ENCODE measurements around the gene MIPOL1.
"Not testable (repeated sequence)": the region's sequence is repeated elsewhere in the genome, so short reads cannot be mapped to it uniquely, and the experiment has no call there.

MIPOL1 gene, protein sequence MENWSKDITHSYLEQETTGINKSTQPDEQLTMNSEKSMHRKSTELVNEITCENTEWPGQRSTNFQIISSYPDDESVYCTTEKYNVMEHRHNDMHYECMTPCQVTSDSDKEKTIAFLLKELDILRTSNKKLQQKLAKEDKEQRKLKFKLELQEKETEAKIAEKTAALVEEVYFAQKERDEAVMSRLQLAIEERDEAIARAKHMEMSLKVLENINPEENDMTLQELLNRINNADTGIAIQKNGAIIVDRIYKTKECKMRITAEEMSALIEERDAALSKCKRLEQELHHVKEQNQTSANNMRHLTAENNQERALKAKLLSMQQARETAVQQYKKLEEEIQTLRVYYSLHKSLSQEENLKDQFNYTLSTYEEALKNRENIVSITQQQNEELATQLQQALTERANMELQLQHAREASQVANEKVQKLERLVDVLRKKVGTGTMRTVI

DNA sequence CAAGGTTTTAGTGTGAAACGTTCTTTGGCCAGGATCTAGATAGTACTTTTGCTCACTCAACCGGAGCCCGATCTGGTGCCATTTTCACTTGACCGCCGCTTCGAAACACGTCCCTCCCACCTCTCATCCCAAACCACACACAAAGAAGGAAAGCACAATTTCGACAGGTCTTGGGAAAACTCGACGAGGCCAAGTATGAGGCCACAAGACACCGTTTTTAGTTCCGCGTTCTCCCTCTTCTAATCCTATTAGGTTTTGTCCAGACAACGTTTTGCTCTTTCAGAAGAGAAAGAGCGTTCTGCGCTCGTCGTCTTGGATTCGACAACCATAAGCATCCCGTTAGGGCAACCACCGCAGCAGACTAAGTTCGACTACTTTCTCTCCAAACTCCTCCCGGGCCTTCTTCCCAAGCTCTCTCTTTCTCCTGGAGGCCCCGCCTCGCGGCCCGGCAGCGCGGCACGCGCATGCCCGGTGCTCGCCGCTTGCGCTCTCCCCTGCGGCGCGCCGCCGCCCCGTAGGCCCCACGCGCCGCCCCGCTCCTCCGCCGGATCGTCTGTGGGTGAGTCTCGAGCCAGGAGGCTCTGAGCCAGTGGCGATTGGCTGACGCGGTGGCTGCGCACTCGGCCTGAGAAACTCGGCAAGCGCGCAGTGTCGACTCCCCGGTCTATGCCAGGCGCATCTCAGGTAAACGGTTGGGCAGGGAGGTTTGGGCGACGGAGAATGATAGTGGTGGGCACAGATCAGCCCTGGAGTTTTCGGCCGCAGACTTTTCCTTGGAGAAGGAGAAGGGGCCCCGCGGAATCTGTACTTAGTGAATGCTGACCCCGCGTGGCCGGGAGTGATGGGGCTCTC lies at the start of gene MIPOL1:
TSS of gene MIPOL1 (plus strand) at position 517 of the 852 bp plus-strand sequence. CDS start 49,952 bp downstream, outside the sequence.
- peak; percentile 70 for DNase-seq

DNA sequence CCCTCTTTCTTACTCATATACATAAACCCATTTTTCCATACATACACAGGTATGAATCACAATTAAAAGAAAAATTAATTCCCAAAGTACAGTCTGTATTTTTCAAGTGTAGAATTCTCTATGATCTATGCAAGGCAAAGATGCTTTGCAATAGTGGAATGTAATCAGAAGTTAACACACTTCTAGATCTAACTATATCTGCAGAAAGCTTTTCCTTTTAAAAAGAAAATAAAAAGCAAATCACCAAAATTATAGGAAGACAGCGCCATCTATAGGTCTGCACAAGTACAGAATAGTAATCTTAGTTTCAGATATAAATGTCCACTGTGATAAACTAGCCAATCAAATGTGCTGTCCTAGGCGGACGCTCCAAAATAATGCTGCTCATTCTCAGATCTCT lies 47.3 kb upstream of the MIPOL1 start:
- DNase-seq, result peak; percentile 11

DNA sequence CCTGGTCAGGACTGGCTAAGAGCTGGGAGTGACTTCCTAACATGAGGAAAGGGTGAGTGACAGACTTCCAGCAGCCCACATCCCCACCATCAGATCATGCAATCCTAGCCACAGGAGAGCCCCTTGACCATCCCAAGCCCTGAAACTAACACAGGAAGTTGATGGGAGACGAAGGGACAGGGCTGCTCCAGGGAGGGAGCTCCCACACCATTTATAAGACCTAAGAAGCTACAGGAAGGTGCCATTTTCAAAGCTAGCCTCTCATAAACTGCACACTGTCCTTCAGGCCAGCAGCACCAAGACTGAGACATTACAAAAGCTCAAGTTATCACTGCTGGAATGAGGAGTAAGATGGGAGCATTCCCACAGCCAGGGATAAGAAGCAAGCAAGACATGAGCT lies 44.7 kb upstream of the MIPOL1 start:
- no peak for DNase-seq

DNA sequence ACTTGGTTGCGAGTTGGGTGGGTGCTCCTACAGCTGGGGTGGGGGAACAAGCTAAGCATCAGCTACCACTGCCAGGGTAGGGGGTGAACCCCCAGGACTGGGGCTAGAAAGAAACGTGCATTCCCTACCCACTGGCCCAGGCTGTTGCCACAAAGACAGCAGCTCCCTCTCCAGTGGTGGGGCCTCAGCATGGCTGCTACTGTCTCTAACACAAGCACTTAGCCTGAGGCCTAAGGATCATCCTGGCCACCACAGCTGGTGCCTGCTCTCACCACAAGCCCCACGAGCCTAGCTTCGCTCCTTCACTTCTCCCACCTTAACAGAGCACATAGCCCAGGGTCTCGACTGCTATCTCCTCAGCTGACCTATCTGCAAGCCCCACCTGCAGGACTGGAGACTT lies 44.3 kb upstream of the MIPOL1 start:
- DNase-seq, result no peak

DNA sequence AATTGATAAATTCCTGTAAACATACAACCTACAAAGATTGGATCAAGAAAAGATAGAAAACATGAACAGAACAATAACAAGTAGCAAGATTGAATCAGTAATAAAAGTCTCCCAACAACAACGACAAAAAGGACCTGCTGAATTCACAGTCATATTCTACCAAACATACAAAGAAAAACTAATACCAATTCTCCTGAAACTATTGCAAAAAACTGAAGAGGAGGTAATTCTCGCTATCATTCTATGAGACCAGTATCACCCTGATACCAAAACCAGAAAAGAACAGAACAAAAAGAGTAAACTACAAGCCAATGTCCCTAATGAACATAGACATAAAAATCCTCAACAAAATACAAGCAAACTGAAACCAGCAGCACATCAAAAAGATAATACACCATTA lies 39.8 kb upstream of the MIPOL1 start:
- DNase-seq, result no peak

DNA sequence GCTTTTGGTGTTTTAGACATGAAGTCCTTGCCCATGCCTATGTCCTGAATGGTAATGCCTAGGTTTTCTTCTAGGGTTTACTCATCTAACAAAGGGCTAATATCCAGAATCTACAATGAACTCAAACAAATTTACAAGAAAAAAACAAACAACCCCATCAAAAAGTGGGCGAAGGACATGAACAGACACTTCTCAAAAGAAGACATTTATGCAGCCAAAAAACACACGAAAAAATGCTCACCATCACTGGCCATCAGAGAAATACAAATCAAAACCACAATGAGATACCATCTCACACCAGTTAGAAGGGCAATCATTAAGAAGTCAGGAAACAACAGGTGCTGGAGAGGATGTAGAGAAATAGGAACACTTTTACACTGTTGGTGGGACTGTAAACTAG lies 35.4 kb upstream of the MIPOL1 start:
- DNase-seq, result not testable (repeated sequence)

DNA sequence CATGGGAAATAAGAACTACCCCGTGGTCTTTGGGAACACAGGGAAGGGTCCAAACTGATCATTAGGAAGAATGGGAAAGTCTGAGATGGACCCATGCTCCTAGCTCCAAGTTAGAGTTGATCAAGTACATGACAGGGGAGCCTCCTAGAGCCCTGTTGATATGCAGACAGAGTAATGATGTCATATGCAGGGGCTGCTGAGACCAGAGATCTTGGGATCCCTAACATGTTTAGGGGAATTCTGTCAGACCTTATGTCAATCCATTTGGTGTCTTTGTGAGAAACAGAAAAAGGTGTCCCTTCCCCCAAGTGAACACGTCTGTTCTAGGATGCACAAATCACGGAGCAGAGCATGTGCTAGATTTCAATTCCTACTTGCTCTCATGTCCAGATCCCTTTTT lies 31.9 kb upstream of the MIPOL1 start:
- DNase-seq, result no peak

DNA sequence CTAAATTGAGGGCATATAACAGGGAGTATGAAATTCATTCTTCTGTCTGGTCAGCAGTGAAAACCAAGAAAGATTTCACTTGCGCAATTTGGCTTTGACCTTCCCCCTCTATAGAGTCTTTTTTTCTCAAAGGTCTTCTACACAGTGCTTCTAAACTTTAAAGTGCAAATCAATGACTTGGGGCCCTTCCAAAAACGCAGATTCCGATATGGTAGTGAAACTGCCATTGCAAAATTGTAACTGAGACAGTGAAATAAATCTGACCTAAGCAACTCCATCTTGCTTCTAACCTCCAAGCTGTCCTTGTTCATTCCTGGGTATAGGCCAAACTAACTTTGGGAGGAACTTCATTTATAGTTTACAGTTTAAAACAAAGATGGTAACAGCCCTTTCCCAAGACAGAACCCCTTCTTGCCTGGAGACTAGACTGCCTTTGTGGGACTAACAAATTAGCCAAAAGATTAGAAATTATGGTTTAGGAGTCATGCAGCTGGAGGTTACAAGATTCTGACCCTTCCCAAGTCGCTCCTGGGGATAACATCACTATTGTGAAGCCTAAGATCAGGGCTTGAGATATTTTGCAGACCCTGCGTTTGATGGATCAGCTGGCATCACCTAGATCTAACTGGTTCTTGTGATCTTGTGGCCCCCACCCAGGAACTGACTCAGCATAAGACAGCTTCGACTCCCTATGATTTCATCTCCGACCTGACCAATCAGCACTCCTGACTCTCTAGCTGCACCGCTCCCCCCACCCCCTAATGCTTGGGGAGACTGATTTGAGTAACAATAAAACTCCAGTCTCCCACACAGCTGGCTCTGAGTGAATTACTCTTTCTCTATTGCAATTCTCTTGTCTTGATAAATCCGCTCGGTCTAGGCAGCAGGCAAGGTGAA lies 30.3 kb upstream of the MIPOL1 start:
- no peak for DNase-seq

DNA sequence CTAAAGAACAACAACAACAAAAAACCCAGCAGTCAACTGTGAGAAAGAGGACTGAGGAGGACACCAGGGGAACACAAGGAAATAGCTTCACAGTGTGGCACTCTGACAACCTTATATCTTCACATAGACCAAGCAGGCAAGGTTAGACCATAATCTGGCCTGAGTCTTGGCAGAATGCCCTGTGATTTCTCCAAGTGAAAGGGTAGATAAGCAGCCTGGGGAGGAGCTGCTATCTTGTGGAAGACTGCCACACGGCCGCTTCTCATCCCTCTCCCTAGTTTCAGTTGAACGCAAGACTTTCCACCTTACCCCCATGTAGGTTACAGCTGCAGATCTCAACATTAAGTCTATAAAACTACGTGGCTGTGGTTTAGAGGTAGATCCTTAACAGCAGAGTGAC lies 29.0 kb upstream of the MIPOL1 start:
- DNase-seq, result no peak

DNA sequence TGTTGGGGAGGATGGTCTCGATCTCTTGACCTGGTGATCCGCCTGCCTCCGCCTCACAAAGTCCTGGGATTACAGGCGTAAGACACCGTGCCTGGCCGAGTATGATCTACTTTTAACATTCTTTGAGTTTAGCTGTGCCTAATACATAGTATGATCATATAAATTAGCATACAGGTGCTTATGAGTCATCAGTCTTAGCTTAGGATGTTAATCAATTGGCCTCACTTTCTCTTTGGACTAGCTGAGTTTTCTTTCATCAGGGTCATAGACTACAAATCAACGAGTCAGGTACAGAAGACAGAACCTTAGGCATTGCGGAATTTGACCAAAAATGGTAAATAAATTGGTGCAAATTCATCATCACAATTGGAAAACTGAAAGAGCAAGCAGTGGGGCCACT lies 27.5 kb upstream of the MIPOL1 start:
- no peak for DNase-seq

DNA sequence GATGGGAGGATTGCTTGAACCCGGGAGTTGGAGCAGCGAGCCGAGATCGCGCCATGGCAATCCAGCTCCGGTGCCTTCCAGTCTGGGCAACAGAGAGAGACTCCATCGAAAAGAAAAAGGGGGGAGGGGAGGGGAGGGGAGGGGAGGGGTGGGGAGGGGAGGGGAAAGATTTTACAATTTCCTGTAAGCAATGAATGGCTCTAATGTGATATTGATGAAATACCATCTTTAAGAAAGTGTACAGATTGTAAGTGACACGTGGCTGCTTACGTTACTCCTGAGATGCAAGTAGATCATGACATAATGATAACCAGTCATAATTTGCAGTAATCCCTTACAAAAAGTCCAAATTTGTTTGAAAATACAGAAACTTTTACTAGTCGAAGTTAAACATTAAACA lies 26.7 kb upstream of the MIPOL1 start:
- no peak for DNase-seq

DNA sequence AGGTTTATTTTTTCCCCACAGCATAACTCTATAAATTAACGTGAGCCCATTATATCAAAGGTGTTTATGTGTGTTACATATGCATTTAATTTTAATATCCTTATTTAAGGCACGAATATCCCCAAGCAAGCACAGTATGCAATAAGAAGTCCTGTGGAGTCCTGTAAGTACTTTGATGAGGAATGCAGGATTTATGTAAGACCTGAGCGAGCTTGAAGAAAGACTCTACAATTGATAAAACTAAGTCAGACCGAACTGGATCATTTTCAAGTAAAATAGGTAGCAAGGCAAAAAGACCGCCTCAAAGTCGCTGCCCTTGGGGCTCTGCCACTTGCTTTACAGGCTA lies 26.1 kb upstream of the MIPOL1 start:
- no peak for DNase-seq

DNA sequence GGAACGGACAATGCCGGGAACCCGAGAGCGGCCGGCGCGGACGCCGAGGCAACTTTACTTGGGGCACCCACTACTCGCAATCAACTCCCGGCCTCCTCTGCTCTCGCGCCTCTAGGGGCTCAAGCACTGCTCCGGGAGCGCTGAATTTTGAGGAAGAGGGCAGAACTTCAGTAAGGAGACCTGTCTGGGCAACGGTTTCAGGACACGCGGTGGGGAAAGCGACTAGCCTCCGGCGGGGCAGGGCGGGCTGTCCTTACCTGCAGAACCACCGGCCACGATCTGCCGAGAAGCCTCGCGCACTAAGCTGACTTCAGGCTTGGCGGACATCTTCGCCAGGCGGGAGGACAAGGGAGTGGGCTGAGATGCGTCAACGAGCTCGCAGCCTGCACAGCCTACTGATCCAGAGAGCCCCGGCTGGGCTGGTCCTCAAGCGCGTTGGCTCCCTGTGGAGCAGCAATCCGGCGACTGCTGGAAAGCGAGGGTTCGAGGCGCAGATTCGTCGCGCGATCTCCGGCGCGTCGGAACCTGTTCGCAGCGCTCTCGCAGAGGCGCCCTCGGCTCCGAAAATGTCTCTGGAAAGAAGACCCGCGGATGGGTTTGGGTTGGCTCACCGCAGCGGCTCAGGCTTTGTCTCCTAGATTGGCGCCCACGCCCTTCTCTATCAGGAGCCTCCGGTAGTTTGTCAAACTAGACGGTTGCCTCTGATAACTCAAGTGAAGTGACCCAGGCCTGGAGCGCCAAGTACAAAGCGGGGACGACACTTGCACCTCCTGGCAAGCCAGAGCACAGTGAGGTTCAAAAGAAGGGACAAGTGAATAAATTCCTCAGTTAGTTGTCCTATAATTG lies 25.5 kb upstream of the MIPOL1 start, which contains the start of gene SLC25A21:
TSS of gene SLC25A21 (minus strand) at position 583 of the 846 bp plus-strand sequence.
- DNase-seq, result peak; percentile 63

DNA sequence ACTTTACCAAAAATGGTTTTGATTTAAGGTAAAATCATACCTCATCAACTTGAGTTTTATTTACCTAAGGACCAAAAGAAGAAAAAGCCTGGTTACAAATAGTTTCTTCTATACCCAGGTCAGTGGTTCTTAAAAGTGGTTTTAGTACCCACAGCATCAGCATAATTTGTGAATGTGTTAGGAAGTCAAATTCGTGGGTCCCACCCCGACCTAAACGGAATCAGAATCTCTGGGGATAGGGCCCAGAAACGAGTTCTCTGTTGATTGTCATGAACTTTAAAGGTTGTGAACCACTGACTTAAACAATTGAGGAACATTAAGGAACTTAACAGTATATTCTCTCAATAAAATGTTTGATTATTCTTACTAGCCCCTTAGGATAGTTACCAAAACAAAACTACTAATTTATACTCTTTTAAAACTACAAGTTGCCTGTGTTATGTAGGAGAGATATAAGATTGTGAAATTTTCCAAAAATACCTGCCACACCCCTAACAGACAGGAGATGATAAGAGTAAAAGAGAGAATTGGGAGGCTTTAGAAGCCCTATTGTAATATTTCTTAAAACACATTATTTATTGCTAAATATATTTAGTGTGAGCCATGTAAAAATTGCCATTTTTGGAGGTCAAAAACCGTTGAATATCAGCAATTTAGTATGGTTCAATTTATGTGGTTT lies 24.7 kb upstream of the MIPOL1 start:
- DNase-seq, result no peak

DNA sequence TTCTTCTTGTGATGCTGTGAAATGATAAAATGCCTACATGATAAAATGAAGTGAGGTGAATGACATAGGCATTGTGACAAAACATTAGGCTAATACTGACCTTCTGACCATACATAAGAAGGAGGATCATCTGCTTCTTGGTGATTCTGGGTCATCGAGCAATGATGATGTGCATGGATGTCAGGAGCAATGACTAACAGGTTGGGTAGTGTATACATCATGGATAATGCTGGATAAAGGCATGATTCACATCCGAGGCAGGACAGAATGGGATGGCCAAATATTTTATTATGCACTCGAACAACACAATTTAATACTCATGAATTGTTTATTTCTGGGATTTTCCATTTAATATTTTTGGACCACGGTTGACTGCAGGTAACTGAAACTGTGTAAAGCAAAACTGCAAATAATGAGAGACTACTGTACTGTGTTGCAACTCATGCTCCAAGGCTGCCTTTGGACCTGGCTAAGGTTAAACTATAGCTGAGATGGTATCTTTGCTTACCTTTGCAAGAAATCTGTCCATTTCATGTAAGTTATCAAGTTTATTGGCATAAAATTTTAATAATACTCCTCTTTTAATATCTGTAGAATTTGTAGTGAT lies 17.7 kb upstream of the MIPOL1 start:
- no peak for DNase-seq

DNA sequence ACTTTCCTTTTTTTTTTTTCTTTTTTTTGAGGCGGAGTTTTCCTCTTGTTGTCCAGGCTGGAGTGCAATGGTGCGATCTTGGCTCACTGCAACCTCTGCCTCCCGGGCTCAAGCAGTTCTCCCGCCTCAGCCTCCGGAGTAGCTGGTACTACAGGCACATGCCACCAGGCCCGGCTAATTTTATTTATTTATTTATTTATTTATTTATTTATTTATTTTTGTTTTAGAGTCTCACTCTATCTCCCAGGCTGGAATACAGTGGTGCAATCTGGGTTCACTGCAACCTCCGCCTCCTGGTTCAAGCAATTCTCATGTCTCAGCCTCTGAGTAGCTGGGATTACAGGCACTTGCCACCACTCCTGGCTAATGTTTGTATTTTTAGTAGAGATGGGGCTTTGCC lies 16.9 kb upstream of the MIPOL1 start:
- DNase-seq, result not testable (repeated sequence)

DNA sequence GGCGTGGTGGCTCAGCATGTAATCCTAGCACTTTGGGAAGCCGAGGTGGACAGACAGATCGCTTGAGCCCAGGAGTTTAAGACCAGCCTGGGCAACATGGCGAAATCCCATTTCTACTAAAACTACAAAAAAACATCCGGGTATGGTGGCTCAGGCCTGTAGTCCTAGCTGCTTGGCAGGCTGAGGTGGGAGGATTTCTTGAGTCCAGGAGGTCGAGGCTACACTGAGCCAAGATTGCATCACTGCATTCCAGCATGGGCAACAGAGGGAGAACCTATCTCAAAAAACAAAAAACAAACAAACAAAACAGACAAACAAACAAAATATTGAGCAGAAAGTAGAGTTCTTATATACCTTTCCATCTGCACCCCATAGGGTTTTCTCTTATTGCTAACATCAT lies 16.3 kb upstream of the MIPOL1 start:
- no peak for DNase-seq

DNA sequence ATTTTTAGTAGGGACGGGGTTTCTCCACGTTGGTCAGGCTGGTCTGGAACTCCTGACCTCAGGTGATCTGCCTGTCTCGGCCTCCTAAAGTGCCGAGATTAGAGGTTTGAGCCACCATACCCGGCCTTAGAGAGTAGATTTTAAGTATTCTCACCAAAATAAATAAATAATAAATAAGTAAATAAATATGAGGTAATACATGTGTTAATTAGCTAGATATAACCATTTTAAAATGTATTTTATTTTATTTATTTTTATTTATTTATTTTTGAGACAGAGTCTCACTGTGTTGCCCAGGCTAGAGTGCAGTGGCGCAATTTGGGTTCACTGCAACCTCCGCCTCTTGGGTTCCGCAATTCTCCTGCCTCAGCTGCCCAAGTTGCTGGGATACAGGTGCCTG lies 13.2 kb upstream of the MIPOL1 start:
- not testable (repeated sequence) for DNase-seq

DNA sequence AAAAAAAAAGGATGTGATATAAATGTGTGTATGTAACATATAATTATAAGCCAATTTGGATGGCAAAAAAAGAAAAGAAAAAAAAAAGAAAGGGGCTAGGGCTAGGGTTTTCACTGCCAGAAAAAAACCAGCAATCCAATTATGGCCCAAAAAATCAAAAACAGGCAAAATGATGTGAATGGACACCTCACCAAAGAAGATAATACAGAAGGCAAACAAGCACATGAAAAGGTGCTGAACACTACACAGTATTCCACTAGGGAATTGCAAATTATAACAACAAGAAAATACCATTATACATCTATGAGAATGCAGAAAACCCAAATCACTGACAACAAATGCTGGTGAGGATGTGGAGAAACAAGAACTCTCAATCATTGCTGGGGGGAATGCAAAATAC lies 12.1 kb upstream of the MIPOL1 start:
- no peak for DNase-seq

DNA sequence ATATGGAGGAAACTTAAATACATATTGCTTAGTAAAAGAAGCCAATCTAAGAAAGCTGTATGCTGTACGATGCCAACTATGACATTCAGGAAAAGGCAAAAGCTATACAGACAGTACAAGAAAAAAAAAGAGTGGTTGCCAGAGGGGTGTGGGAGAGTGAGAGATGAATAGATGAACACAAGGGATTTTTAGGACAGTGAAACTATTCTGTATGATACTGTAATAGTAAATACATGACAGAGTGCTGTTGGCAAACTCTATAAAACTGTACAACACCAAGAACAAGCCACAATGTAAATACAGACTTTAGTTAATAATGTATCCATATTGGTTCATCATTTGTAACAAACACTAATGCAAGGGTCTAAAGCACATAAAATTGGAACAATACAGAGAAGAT lies 10.9 kb upstream of the MIPOL1 start:
- DNase-seq, result no peak

DNA sequence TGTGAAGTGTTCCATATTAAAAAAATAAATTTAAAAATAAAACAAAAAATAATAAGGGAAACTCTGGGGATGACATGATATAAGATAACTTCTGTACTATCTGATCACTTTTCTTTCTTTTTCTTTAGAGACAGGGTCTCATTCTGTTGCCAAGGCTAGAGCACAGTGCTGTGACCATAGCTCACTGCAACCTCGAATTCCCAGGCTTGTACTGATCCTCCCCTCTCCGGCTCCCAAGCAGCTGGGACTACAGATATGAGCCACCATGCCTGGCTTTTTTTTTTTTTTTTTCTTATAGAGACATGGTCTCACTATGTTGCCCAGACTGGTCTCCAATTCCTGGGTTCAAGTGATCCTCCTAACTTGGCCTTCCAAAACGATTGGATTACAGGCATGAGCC lies 10.4 kb upstream of the MIPOL1 start:
- no peak for DNase-seq

Measured in NCI-H1436 (cell line).